GM23338 (cell line): Measurements from ENCODE around the gene TNRC18. TPM values are rescaled to one million over a fixed set of nuclear protein-coding genes. Genes with fewer than 3 reads are reported as not detected.

Experiments used
- ATAC-seq: fragments of 200-7000 bp; cut with Tn5 transposase; 3 replicates; pipeline ENCODE4 v1.9.1; 2020
- DNase-seq: peaks from one replicate; pipeline ENCODE4 v3.0.0-alpha.2; 2015; ENCODE audit warnings: low spot score
- H2AFZ ChIP-seq: fragments of 200-600 bp; sonication (generic); 2 replicates; pipeline ENCODE4 v1.8.0; 2016; ENCODE audit warnings: antibody characterized with exemption, mild to moderate bottlenecking, moderate library complexity
- H3F3A ChIP-seq: fragments of 200-600 bp; sonication (generic); replicated peaks from 2 replicates; pipeline ENCODE4 v1.8.0; 2017; ENCODE audit warnings: antibody characterized with exemption, mixed run types, low read depth
- H3K27ac ChIP-seq: fragments of 200-600 bp; sonication (generic); 2 replicates; pipeline ENCODE4 v1.6.1; 2016; ENCODE audit warnings: low read depth
- H3K27me3 ChIP-seq: fragments of 200-600 bp; sonication (generic); 2 replicates; pipeline ENCODE4 v1.8.0; 2016; ENCODE audit warnings: mild to moderate bottlenecking, mixed run types, moderate library complexity; ENCODE audit not compliant: insufficient read depth
- H3K36me3 ChIP-seq: fragments of 200-600 bp; sonication (generic); 2 replicates; pipeline ENCODE4 v1.8.0; 2016; ENCODE audit warnings: mild to moderate bottlenecking; ENCODE audit not compliant: insufficient read depth
- H3K4me1 ChIP-seq: fragments of 200-600 bp; sonication (generic); 2 replicates; pipeline ENCODE4 v1.8.0; 2016; ENCODE audit warnings: mild to moderate bottlenecking, moderate library complexity; ENCODE audit not compliant: insufficient read depth
- H3K4me2 ChIP-seq: fragments of 200-600 bp; sonication (generic); 2 replicates; pipeline ENCODE4 v1.7.1; 2017; ENCODE audit warnings: mixed run types
- H3K4me3 ChIP-seq: fragments of 200-600 bp; sonication (generic); 2 replicates; pipeline ENCODE4 v1.6.1; 2016; ENCODE audit warnings: mixed run types
- H3K79me2 ChIP-seq: fragments of 200-600 bp; sonication (generic); replicated peaks from 2 replicates; pipeline ENCODE4 v1.8.0; 2017; ENCODE audit warnings: mild to moderate bottlenecking; ENCODE audit not compliant: insufficient read depth
- H3K9me2 ChIP-seq: fragments of 200-600 bp; sonication (generic); 2 replicates; pipeline ENCODE4 v1.8.0; 2017; ENCODE audit not compliant: insufficient read depth
- H4K20me1 ChIP-seq: fragments of 200-600 bp; sonication (generic); replicated peaks from 2 replicates; pipeline ENCODE4 v1.8.0; 2017; ENCODE audit warnings: mild to moderate bottlenecking; ENCODE audit not compliant: insufficient read depth
- H3K27ac Mint-ChIP-seq: 2 replicates; pipeline ENCODE4 v1.8.0; 2020; ENCODE audit warnings: inconsistent platforms, mild to moderate bottlenecking, moderate library complexity, mixed read lengths
- H3K27me3 Mint-ChIP-seq: 3 replicates; pipeline ENCODE4 v1.8.0; 2022; ENCODE audit warnings: low read depth, mild to moderate bottlenecking, moderate library complexity, mixed read lengths, inconsistent platforms; ENCODE audit not compliant: insufficient read depth, poor library complexity
- H3K36me3 Mint-ChIP-seq: 3 replicates; pipeline ENCODE4 v1.8.0; 2021; ENCODE audit warnings: low read depth, mild to moderate bottlenecking, inconsistent platforms, moderate library complexity, mixed read lengths
- H3K4me1 Mint-ChIP-seq: 3 replicates; pipeline ENCODE4 v1.8.0; 2020; ENCODE audit warnings: mild to moderate bottlenecking, inconsistent platforms, mixed read lengths
- H3K4me3 Mint-ChIP-seq: 3 replicates; pipeline ENCODE4 v1.8.0; 2021; ENCODE audit warnings: moderate library complexity, mild to moderate bottlenecking, inconsistent platforms, mixed read lengths
- H3K9me3 Mint-ChIP-seq: 3 replicates; pipeline ENCODE4 v1.8.0; 2020; ENCODE audit warnings: moderate library complexity, mild to moderate bottlenecking, inconsistent platforms, mixed read lengths
- CREB1 ChIP-seq: fragments of 250-450 bp; sonication (Bioruptor Pico); IDR thresholded peaks from 2 replicates; pipeline ENCODE4 v1.5.0; 2020; ENCODE audit warnings: low read depth, mild to moderate bottlenecking, moderate library complexity
- CTCF ChIP-seq, 2 experiments: fragments of 200-600 bp in 1 of 2; sonication (generic) in 1 of 2; conservative IDR thresholded peaks; 2 replicates each; pipeline versions ENCODE4 v1.5.1 to v1.6.1; 2016 to 2017; ENCODE audit warnings: antibody characterized with exemption in 2 of 2, low read depth in 2 of 2, mild to moderate bottlenecking in 2 of 2, moderate library complexity in 1 of 2
- JUNB ChIP-seq: IDR thresholded peaks from one replicate; pipeline ENCODE4 v1.6.1; 2016; ENCODE audit warnings: antibody characterized with exemption; ENCODE audit not compliant: unreplicated experiment
- POLR2AphosphoS5 ChIP-seq: IDR thresholded peaks from 2 replicates; pipeline ENCODE4 v1.6.1; 2016; ENCODE audit warnings: antibody characterized with exemption, low read depth
- REST ChIP-seq: IDR thresholded peaks from one replicate; pipeline ENCODE4 v1.6.1; 2018; ENCODE audit warnings: antibody characterized with exemption; ENCODE audit not compliant: unreplicated experiment
- STAT1 ChIP-seq: IDR thresholded peaks from one replicate; pipeline ENCODE4 v1.6.1; 2016; ENCODE audit warnings: antibody characterized with exemption; ENCODE audit not compliant: unreplicated experiment
- ZNF114 ChIP-seq: fragments of 250-450 bp; sonication (Bioruptor Pico); IDR thresholded peaks from 2 replicates; pipeline ENCODE4 v1.5.0; 2020; ENCODE audit warnings: mild to moderate bottlenecking, moderate library complexity
- ZNF331 ChIP-seq: fragments of 250-450 bp; sonication (Bioruptor Pico); IDR thresholded peaks from 2 replicates; pipeline ENCODE4 v1.5.0; 2020; ENCODE audit warnings: low read depth, mild to moderate bottlenecking, moderate library complexity
- ZNF462 ChIP-seq: fragments of 250-450 bp; sonication (Bioruptor Pico); IDR thresholded peaks from 2 replicates; pipeline ENCODE4 v1.5.0; 2020; ENCODE audit warnings: mild to moderate bottlenecking, moderate library complexity
- polyA plus RNA-seq: library from polyadenylated mRNA; unstranded; fragments of >200 nt; fragmentation: Nextera tagmentation; extraction: Ambion mirVana; gene quantifications from 2 replicates; pipeline ENCODE4 v1.2.1, GENCODE V29; 2016
- total RNA-seq: library from RNA; depleted of rRNA; stranded (reverse); fragments of >200 nt; shearing (Covaris generic); gene quantifications from 2 replicates; pipeline ENCODE4 v1.2.3, GENCODE V29; 2014

TNRC18 gene
- total and polyA plus RNA-seq, 2 experiments from 2014 or later = 2.1 to 17.5 TPM

GRCh38 chr7:5343884-5344283 is 79.8 kb downstream of the TNRC18 start (continued):
- TF ChIP-seq CTCF (conservative IDR thresholded peaks at IDR 0.05; ENCODE audit: low read depth in 2 of 2) (no peak), ZNF331 (CRISPR knock-in tag) (no peak), ZNF462 (no peak)

GRCh38 chr7:5342631-5343030 is 81.0 kb downstream of the TNRC18 start:
- Histone ChIP-seq H3F3A (no peaks in the 10 kb centered on the region), H3K9me2 (no peaks in the 10 kb centered on the region), H4K20me1 (no peaks in the 10 kb centered on the region), H3K27ac (no peak overlapping the region), H3K27me3 (no peaks in the 10 kb centered on the region), H3K4me1 (no peaks in the 10 kb centered on the region), H3K4me2 (no peak overlapping the region), H3K36me3 (no peaks in the 10 kb centered on the region), H3K4me3 (no peak overlapping the region), H3K79me2 (no peaks in the 10 kb centered on the region), H2AFZ (no peak overlapping the region)
- H3K27ac Mint-ChIP-seq = no peak overlapping the region
- ATAC-seq (no peak), DNase-seq (no peak)
- no peaks in the 10 kb centered on the region for H3K4me1 Mint-ChIP-seq
- H3K36me3 Mint-ChIP-seq = peaks cover 21% of the 10 kb centered on the region
- peaks cover 37% of the 10 kb centered on the region for H3K9me3 Mint-ChIP-seq
- peaks cover 6% of the 10 kb centered on the region for H3K27me3 Mint-ChIP-seq
- no peak overlapping the region for H3K4me3 Mint-ChIP-seq
- no peak for TF ChIP-seq JUNB
- no peak for TF ChIP-seq CREB1 (CRISPR knock-in tag)
- TF ChIP-seq ZNF114 (CRISPR knock-in tag) = no peak
- no peak for TF ChIP-seq REST
- no peak for TF ChIP-seq POLR2AphosphoS5
- TF ChIP-seq STAT1 = no peak
